Mesenchymal stem cell (in vitro differentiated cells and primary cell): Measurements from ENCODE around the gene POLG2.

Experiments
- DNase-seq: peaks from one replicate; pipeline ENCODE4 v3.0.0-alpha.2; 2013
- H2AFZ ChIP-seq: one replicate; pipeline ENCODE4 v1.6.1; 2013; ENCODE audit warnings: low read depth, mild to moderate bottlenecking, control low read depth, inconsistent platforms, low read length, moderate library complexity
- H2AK5ac ChIP-seq: 2 replicates; pipeline ENCODE4 v1.6.1; 2013; ENCODE audit warnings: low read length, moderate library complexity, mild to moderate bottlenecking, inconsistent platforms; ENCODE audit not compliant: severe bottlenecking
- H2BK120ac ChIP-seq: one replicate; pipeline ENCODE4 v1.6.1; 2013; ENCODE audit warnings: low read depth, mild to moderate bottlenecking, inconsistent platforms, low read length, moderate library complexity
- H2BK12ac ChIP-seq, 2 experiments: one replicate each; pipeline ENCODE4 v1.6.1; 2013; ENCODE audit warnings: inconsistent platforms in 2 of 2, low read length in 2 of 2, mild to moderate bottlenecking in 2 of 2, moderate library complexity in 2 of 2, control low read depth in 1 of 2
- H2BK15ac ChIP-seq: one replicate; pipeline ENCODE4 v1.6.1; 2013; ENCODE audit warnings: mild to moderate bottlenecking, low read depth, inconsistent platforms; ENCODE audit not compliant: poor library complexity, severe bottlenecking
- H2BK5ac ChIP-seq: 2 replicates; pipeline ENCODE4 v1.6.1; 2013; ENCODE audit warnings: low read depth, mild to moderate bottlenecking, low read length, control low read depth, inconsistent platforms; ENCODE audit not compliant: poor library complexity, severe bottlenecking
- H3K14ac ChIP-seq, 2 experiments: one replicate each; pipeline ENCODE4 v1.6.1; 2013; ENCODE audit warnings: inconsistent platforms in 2 of 2, low read length in 2 of 2, control low read depth in 1 of 2, mild to moderate bottlenecking in 1 of 2, moderate library complexity in 1 of 2
- H3K18ac ChIP-seq, 2 experiments: one replicate each; pipeline ENCODE4 v1.6.1; 2013; ENCODE audit warnings: inconsistent platforms in 2 of 2, low read length in 2 of 2, control low read depth in 1 of 2, low read depth in 1 of 2, mild to moderate bottlenecking in 1 of 2
- H3K23ac ChIP-seq, 2 experiments: one replicate each; pipeline ENCODE4 v1.6.1; 2013; ENCODE audit warnings: inconsistent platforms in 2 of 2, low read length in 2 of 2, mild to moderate bottlenecking in 2 of 2, moderate library complexity in 2 of 2, control low read depth in 1 of 2
- H3K27ac ChIP-seq: 2 replicates; pipeline ENCODE4 v1.5.1; 2013; ENCODE audit warnings: mild to moderate bottlenecking, moderate library complexity, low read length, control low read depth, inconsistent platforms; ENCODE audit not compliant: poor library complexity, severe bottlenecking
- H3K27me3 ChIP-seq, 2 experiments: 2 replicates each; pipeline versions ENCODE4 v1.6.1 to v1.7.0; 2013; ENCODE audit warnings: low read length in 2 of 2, mild to moderate bottlenecking in 2 of 2, moderate library complexity in 2 of 2, control low read depth in 1 of 2, inconsistent platforms in 1 of 2; ENCODE audit not compliant: control insufficient read depth in 1 of 2, insufficient read depth in 1 of 2
- H3K36me3 ChIP-seq, 2 experiments: 2 replicates each; pipeline versions ENCODE4 v1.6.1 to v1.7.0; 2013; ENCODE audit warnings: low read length in 2 of 2, control low read depth in 1 of 2, inconsistent platforms in 1 of 2, low read depth in 1 of 2, mild to moderate bottlenecking in 1 of 2; ENCODE audit not compliant: insufficient read depth in 2 of 2, control insufficient read depth in 1 of 2
- H3K4ac ChIP-seq, 2 experiments: one replicate each; pipeline ENCODE4 v1.6.1; 2013; ENCODE audit warnings: inconsistent platforms in 2 of 2, low read length in 2 of 2, mild to moderate bottlenecking in 2 of 2, moderate library complexity in 2 of 2, control low read depth in 1 of 2, low read depth in 1 of 2
- H3K4me1 ChIP-seq: 2 replicates; pipeline ENCODE4 v1.6.1; 2013; ENCODE audit warnings: low read depth, low read length, control low read depth; ENCODE audit not compliant: control insufficient read depth, insufficient read depth
- H3K4me2 ChIP-seq: 2 replicates; pipeline ENCODE4 v1.6.1; 2013; ENCODE audit warnings: low read length, mild to moderate bottlenecking, inconsistent platforms; ENCODE audit not compliant: poor library complexity, severe bottlenecking
- H3K4me3 ChIP-seq, 2 experiments: 2 replicates each; pipeline versions ENCODE4 v1.5.1 to v1.7.0; 2013; ENCODE audit warnings: low read length in 2 of 2, mild to moderate bottlenecking in 2 of 2, control low read depth in 1 of 2, low read depth in 1 of 2; ENCODE audit not compliant: insufficient read depth in 1 of 2
- H3K79me1 ChIP-seq: replicated peaks from 2 replicates; pipeline ENCODE4 v1.6.1; 2013; ENCODE audit warnings: mild to moderate bottlenecking, control low read depth, low read length, inconsistent platforms; ENCODE audit not compliant: poor library complexity, severe bottlenecking
- H3K9ac ChIP-seq: 2 replicates; pipeline ENCODE4 v1.7.0; 2013; ENCODE audit warnings: mild to moderate bottlenecking, low read length, moderate library complexity
- H3K9me3 ChIP-seq: 2 replicates; pipeline ENCODE4 v1.7.0; 2013; ENCODE audit warnings: mild to moderate bottlenecking, low read length; ENCODE audit not compliant: control insufficient read depth
- H4K8ac ChIP-seq: one replicate; pipeline ENCODE4 v1.6.1; 2013; ENCODE audit warnings: inconsistent platforms, mild to moderate bottlenecking, low read length, moderate library complexity
- H4K91ac ChIP-seq: one replicate; pipeline ENCODE4 v1.6.1; 2013; ENCODE audit warnings: mild to moderate bottlenecking, low read length, inconsistent platforms
- WGBS: methylation state at CpG from one replicate; pipeline ENCODE4 v1.1.7; 2013; ENCODE audit warnings: mixed read lengths; 5-methylcytosine and 5-hydroxymethylcytosine counted together

Gene POLG2

DNA sequence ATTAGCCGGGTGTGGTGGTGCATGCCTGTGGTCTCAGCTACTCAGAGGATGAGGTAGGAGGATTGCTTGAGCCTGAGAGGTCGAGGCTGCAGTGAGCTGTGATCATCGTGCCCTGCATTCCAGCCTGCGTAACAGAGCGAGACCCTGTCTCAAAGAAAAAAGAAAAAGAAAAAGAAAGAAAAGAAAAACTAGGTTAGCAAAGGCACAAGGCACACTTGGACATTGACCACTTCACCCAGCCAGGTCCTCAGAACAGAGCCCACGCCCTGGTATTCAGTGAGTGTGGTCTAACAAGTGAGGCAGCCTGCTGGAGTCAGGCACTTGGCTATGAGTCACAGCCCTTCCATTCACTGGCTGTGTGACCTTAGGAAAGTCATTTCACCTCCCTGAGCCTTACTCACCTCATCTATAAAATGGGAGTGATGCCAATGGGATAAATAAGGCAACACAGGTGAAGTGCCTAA lies 37.5 kb downstream of the POLG2 start:
- H3K4me2 ChIP-seq: no peak overlapping the region
- H3K4me1 ChIP-seq: peaks cover 17% of the 10 kb centered on the region
- H2AK5ac ChIP-seq: peak overlapping the region; percentile 57
- no peak overlapping the region for H3K23ac ChIP-seq
- peak overlapping the region; percentile 50 for H3K27ac ChIP-seq
- H3K4me3 ChIP-seq: no peak overlapping the region
- no peak overlapping the region for H4K91ac ChIP-seq
- H3K18ac ChIP-seq: no peak overlapping the region
- no peaks in the 10 kb centered on the region for H3K27me3 ChIP-seq
- no peak overlapping the region for H2BK15ac ChIP-seq
- H4K8ac ChIP-seq: no peak overlapping the region
- H2BK5ac ChIP-seq: peak overlapping the region; percentile 40
- H2BK12ac ChIP-seq: no peak overlapping the region
- H2AFZ ChIP-seq: no peak overlapping the region
- 61% methylated on average over 6 of the region's 6 CpGs for WGBS
- no peak overlapping the region for H3K14ac ChIP-seq
- peaks cover 0 to 62% of the 10 kb centered on the region in 2 experiments for H3K36me3 ChIP-seq
- no peaks in the 10 kb centered on the region for H3K79me1 ChIP-seq
- DNase-seq: peak; percentile 69
- peak overlapping the region; percentile 45 for H3K9ac ChIP-seq
- H3K4ac ChIP-seq: no peak overlapping the region
- H2BK120ac ChIP-seq: no peak overlapping the region
- no peaks in the 10 kb centered on the region for H3K9me3 ChIP-seq

DNA sequence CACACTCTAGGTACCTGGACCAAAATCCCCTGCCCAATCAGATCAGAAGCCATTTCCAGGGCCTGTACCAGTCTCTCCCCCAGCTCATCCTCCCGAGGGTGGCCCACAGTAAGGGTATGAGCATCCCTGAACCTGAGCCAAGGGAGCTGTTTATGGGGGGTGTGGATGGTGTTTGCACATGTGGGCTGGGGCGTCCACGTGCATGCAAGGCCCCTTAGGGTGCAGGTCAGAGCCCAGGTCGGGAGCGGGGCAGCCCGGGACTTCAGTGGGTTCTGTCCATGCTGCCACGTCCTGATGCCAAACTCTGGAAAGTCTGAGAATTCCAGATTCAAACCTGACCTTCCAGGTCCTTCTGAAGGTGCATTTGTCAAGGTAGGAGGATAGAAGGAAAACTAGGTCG lies 38.1 kb downstream of the POLG2 start:
- peak overlapping the region; percentile 8 for H2BK5ac ChIP-seq
- no peak overlapping the region for H2BK15ac ChIP-seq
- H3K27me3 ChIP-seq: no peaks in the 10 kb centered on the region
- H2AK5ac ChIP-seq: peak overlapping the region; percentile 76
- H4K8ac ChIP-seq: no peak overlapping the region
- peak overlapping the region; percentile 45 for H3K9ac ChIP-seq
- H3K23ac ChIP-seq: no peak overlapping the region
- no peak overlapping the region for H3K4ac ChIP-seq
- H3K18ac ChIP-seq: no peak overlapping the region
- no peak overlapping the region for H3K4me3 ChIP-seq
- H3K27ac ChIP-seq: no peak overlapping the region
- H2BK12ac ChIP-seq: no peak overlapping the region
- H3K4me2 ChIP-seq: no peak overlapping the region
- H3K9me3 ChIP-seq: no peaks in the 10 kb centered on the region
- DNase-seq: no peak
- H3K79me1 ChIP-seq: no peaks in the 10 kb centered on the region
- 90% methylated on average over 8 of the region's 8 CpGs for WGBS
- peaks cover 0 to 65% of the 10 kb centered on the region in 2 experiments for H3K36me3 ChIP-seq
- no peak overlapping the region for H2AFZ ChIP-seq
- no peak overlapping the region for H3K14ac ChIP-seq
- peaks cover 17% of the 10 kb centered on the region for H3K4me1 ChIP-seq
- H2BK120ac ChIP-seq: no peak overlapping the region
- no peak overlapping the region for H4K91ac ChIP-seq

DNA sequence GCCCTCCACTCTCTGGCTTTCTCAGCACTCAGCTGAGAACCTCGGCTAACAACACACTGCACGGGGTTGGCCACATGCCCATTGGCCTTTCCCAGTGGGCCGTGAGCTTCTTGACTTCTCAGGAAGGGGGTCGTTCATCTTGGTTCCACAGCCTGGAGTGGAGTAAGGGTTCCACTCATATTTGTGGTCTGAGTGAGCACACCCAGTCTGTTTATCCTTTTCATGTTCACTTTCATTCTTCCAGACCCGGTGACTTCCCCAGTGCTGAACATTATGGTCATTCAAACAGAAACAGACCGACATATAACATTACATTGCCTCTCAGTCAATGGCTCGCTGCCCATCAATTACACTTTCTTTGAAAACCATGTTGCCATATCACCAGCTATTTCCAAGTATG lies 39.7 kb downstream of the POLG2 start:
- Histone ChIP-seq H3K4me3 (peak overlapping the region in 1 of 2 experiments; percentile 36), H3K4me2 (no peak overlapping the region)
- 53% methylated on average over 7 of the region's 7 CpGs for WGBS

DNA sequence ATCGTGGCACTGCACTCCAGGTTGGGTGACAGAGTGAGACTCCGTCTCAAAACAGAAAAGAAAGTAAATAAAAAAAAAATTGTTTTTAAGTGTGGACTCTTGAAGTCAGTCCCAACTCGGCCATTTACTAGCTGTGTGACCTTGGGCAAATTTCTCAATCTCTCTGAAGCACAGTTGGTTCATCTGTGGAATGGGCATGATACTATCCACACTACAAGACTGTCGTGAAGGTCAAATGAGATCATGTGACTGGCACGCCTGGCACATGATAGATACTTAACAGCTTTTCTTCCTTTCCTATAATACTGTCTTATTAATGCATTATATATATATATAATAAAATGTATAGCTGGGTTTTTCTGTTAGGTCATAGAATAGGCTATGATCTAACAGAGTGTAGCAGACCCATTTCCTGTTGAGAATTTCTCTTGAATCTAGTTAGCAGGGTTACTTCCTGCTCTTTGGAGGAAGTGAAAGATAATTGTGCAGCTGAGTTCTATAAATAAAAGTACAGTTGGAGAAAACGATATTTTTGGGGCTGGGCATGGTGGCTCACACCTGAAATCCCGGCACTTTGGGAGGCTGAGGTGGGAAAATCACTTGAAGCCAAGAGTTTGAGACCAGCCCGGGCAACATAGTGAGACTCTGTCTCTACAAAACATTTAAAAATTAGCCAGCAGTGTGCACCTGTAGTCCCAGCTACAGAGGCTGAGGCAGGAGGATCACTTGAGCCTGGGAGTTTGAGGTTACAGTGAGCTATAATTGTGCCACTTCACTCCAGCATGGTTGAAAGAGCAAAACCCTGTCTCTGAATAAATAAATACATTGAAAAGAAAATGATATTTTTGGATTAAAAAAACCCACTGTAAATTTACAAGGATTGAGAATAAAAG lies 40.6 kb downstream of the POLG2 start:
- H2BK15ac ChIP-seq: no peak overlapping the region
- H2AFZ ChIP-seq: no peak overlapping the region
- H2BK120ac ChIP-seq: no peak overlapping the region
- no peak overlapping the region for H2BK12ac ChIP-seq
- H3K4me1 ChIP-seq: peaks cover 17% of the 10 kb centered on the region
- no peak overlapping the region for H3K4me3 ChIP-seq
- H3K4me2 ChIP-seq: no peak overlapping the region
- H3K18ac ChIP-seq: no peak overlapping the region
- H3K79me1 ChIP-seq: no peaks in the 10 kb centered on the region
- no peaks in the 10 kb centered on the region for H3K9me3 ChIP-seq
- H3K23ac ChIP-seq: no peak overlapping the region
- no peak overlapping the region for H3K27ac ChIP-seq
- no peak overlapping the region for H4K91ac ChIP-seq
- 73% methylated on average over 5 of the region's 8 CpGs for WGBS
- no peak overlapping the region for H4K8ac ChIP-seq
- no peak overlapping the region for H3K14ac ChIP-seq
- no peak overlapping the region for H2BK5ac ChIP-seq
- peaks cover 0 to 68% of the 10 kb centered on the region in 2 experiments for H3K36me3 ChIP-seq
- H3K9ac ChIP-seq: no peak overlapping the region
- no peak for DNase-seq
- no peak overlapping the region for H2AK5ac ChIP-seq
- no peak overlapping the region for H3K4ac ChIP-seq
- no peaks in the 10 kb centered on the region for H3K27me3 ChIP-seq

More for the DNA sequence above, 39.7 kb downstream of the POLG2 start:
- Histone ChIP-seq H2BK15ac (no peak overlapping the region), H3K79me1 (no peaks in the 10 kb centered on the region), H2AFZ (no peak overlapping the region), H3K18ac (no peak overlapping the region), H2AK5ac (no peak overlapping the region), H3K27me3 (no peaks in the 10 kb centered on the region), H3K4me1 (peaks cover 17% of the 10 kb centered on the region), H2BK12ac (no peak overlapping the region), H4K8ac (no peak overlapping the region), H3K9ac (peak overlapping the region; percentile 32), H3K23ac (no peak overlapping the region), H3K36me3 (peaks cover 0 to 69% of the 10 kb centered on the region in 2 experiments), H2BK5ac (no peak overlapping the region), H3K27ac (peak overlapping the region; percentile 16), H3K4ac (no peak overlapping the region), H3K14ac (no peak overlapping the region), H2BK120ac (no peak overlapping the region), H4K91ac (no peak overlapping the region), H3K9me3 (no peaks in the 10 kb centered on the region)
- DNase-seq: peak; percentile 68
